IMR-90 (cell line): Measurements from ENCODE around the gene SLC22A6. TPM values are rescaled to one million over a fixed set of nuclear protein-coding genes. Genes with fewer than 3 reads are reported as not detected.

Experiments used
- ATAC-seq: fragments of 200-7000 bp; cut with Tn5 transposase; 2 replicates; pipeline ENCODE4 v1.9.1; 2020; ENCODE audit warnings: low read depth, mild to moderate bottlenecking, moderate library complexity
- BruUV-seq: library from RNA; stranded (reverse); fragments of 400-500 nt; replicated peaks from 2 replicates; lab custom pipeline; 2021; lab: Mats Ljungman, UMichigan
- CTCF ChIA-PET: fragments of 300-600 bp; formaldehyde crosslinking; extraction: SDS; loops from one replicate; lab custom pipeline; 2021; ENCODE audit warnings: antibody characterized with exemption; lab: Yijun Ruan, JAX
- POLR2A ChIA-PET: fragments of 300-600 bp; sonication (Branson Sonifier 250); formaldehyde crosslinking; loops from one replicate; lab custom pipeline; 2022; ENCODE audit warnings: antibody characterized with exemption; ENCODE audit not compliant: unreplicated experiment; lab: Charles Lee
- DNase-seq: peaks from one replicate; pipeline ENCODE4 v3.0.0; 2013
- H2AFZ ChIP-seq: replicated peaks from 2 replicates; pipeline ENCODE3; 2013; ENCODE audit warnings: low read length, mild to moderate bottlenecking; ENCODE audit not compliant: poor library complexity
- H2AK5ac ChIP-seq: 2 replicates; pipeline ENCODE4 v1.6.1; 2013; ENCODE audit warnings: low read depth, low read length, inconsistent platforms
- H2AK9ac ChIP-seq: replicated peaks from 2 replicates; pipeline ENCODE3; 2013; ENCODE audit warnings: mild to moderate bottlenecking, low read depth, low read length, moderate library complexity; ENCODE audit not compliant: poor library complexity
- H2BK120ac ChIP-seq: 2 replicates; pipeline ENCODE4 v1.6.1; 2013; ENCODE audit warnings: low read depth, low read length, inconsistent platforms
- H2BK15ac ChIP-seq: 3 replicates; pipeline ENCODE4 v1.6.1; 2013; ENCODE audit warnings: low read depth, low read length, inconsistent platforms
- H2BK20ac ChIP-seq: 2 replicates; pipeline ENCODE4 v1.6.1; 2013; ENCODE audit warnings: low read depth, mild to moderate bottlenecking, inconsistent platforms, low read length, moderate library complexity
- H2BK5ac ChIP-seq: 2 replicates; pipeline ENCODE4 v1.6.1; 2013; ENCODE audit warnings: mild to moderate bottlenecking, low read depth, low read length, inconsistent platforms; ENCODE audit not compliant: poor library complexity, severe bottlenecking
- H3K14ac ChIP-seq: replicated peaks from 2 replicates; pipeline ENCODE4 v1.6.1; 2013; ENCODE audit warnings: low read depth, low read length, inconsistent platforms
- H3K18ac ChIP-seq: 2 replicates; pipeline ENCODE4 v1.6.1; 2013; ENCODE audit warnings: low read depth, low read length, control low read depth
- H3K23ac ChIP-seq: 2 replicates; pipeline ENCODE4 v1.6.1; 2013; ENCODE audit warnings: low read depth, low read length, inconsistent platforms
- H3K27ac ChIP-seq: 2 replicates; pipeline ENCODE4 v1.5.1; 2013; ENCODE audit warnings: mild to moderate bottlenecking, control low read depth, low read length; ENCODE audit not compliant: insufficient read depth
- H3K27me3 ChIP-seq: 2 replicates; pipeline ENCODE4 v1.6.1; 2013; ENCODE audit warnings: low read length; ENCODE audit not compliant: control insufficient read depth, insufficient read depth
- H3K36me3 ChIP-seq: 2 replicates; pipeline ENCODE4 v1.6.1; 2013; ENCODE audit warnings: low read length, mixed read lengths; ENCODE audit not compliant: control insufficient read depth, insufficient read depth
- H3K4ac ChIP-seq: 2 replicates; pipeline ENCODE4 v1.6.1; 2013; ENCODE audit warnings: low read depth, low read length, inconsistent platforms
- H3K4me1 ChIP-seq: 2 replicates; pipeline ENCODE4 v1.6.1; 2013; ENCODE audit warnings: low read length, mixed read lengths; ENCODE audit not compliant: control insufficient read depth, insufficient read depth
- H3K4me2 ChIP-seq: 2 replicates; pipeline ENCODE4 v1.6.1; 2013; ENCODE audit warnings: low read depth, mild to moderate bottlenecking, control low read depth, low read length, moderate library complexity
- H3K4me3 ChIP-seq: 2 replicates; pipeline ENCODE4 v1.5.1; 2013; ENCODE audit warnings: low read depth, mild to moderate bottlenecking, control low read depth, low read length, moderate library complexity; ENCODE audit not compliant: insufficient read depth
- H3K56ac ChIP-seq: 2 replicates; pipeline ENCODE4 v1.6.1; 2013; ENCODE audit warnings: low read length, inconsistent platforms; ENCODE audit not compliant: insufficient read depth; ENCODE audit errors: extremely low read depth
- H3K79me1 ChIP-seq, 2 experiments: 2 replicates each; pipeline ENCODE4 v1.6.1; 2013; ENCODE audit warnings: low read length in 2 of 2, inconsistent platforms in 1 of 2, low read depth in 1 of 2
- H3K9ac ChIP-seq: 2 replicates; pipeline ENCODE4 v1.6.1; 2013; ENCODE audit warnings: low read depth, low read length, control low read depth
- H3K9me1 ChIP-seq: 2 replicates; pipeline ENCODE4 v1.6.1; 2013; ENCODE audit warnings: low read length, inconsistent platforms; ENCODE audit not compliant: insufficient read depth
- H3K9me3 ChIP-seq: 2 replicates; pipeline ENCODE4 v1.6.1; 2013; ENCODE audit warnings: low read length; ENCODE audit not compliant: control insufficient read depth, insufficient read depth
- H4K20me1 ChIP-seq: 2 replicates; pipeline ENCODE4 v1.6.1; 2013; ENCODE audit warnings: low read length, inconsistent platforms; ENCODE audit not compliant: insufficient read depth
- H4K5ac ChIP-seq: 2 replicates; pipeline ENCODE4 v1.6.1; 2013; ENCODE audit warnings: mild to moderate bottlenecking, low read depth, low read length, control low read depth
- H4K8ac ChIP-seq, 2 experiments: 2 replicates each; pipeline ENCODE4 v1.6.1; 2013; ENCODE audit warnings: low read depth in 2 of 2, low read length in 2 of 2, control low read depth in 1 of 2, inconsistent platforms in 1 of 2
- H4K91ac ChIP-seq: 2 replicates; pipeline ENCODE4 v1.6.1; 2013; ENCODE audit warnings: low read depth, low read length, inconsistent platforms; ENCODE audit not compliant: insufficient read depth
- BHLHE40 ChIP-seq: fragments of 150-350 bp; IDR thresholded peaks from 2 replicates; pipeline ENCODE4 v1.6.1; 2016; ENCODE audit warnings: mild to moderate bottlenecking, low read depth, low read length
- CEBPB ChIP-seq: IDR thresholded peaks from 2 replicates; pipeline ENCODE4 v1.6.1; 2012; ENCODE audit warnings: low read depth, low read length, improper control_type of control experiment
- CHD1 ChIP-seq: IDR thresholded peaks from 2 replicates; pipeline ENCODE4 v1.6.1; 2012; ENCODE audit warnings: low read depth, low read length, improper control_type of control experiment
- CTCF ChIP-seq: conservative IDR thresholded peaks from 2 replicates; pipeline ENCODE4 v1.5.1; 2012; ENCODE audit warnings: mild to moderate bottlenecking, low read depth, low read length, improper control_type of control experiment
- ELK1 ChIP-seq: fragments of 150-350 bp; IDR thresholded peaks from 2 replicates; pipeline ENCODE4 v1.6.1; 2016; ENCODE audit warnings: low read depth, mild to moderate bottlenecking, low read length, moderate library complexity, borderline replicate concordance
- FOS ChIP-seq: fragments of 150-350 bp; IDR thresholded peaks from 2 replicates; pipeline ENCODE4 v1.6.1; 2016; ENCODE audit warnings: low read depth, low read length
- MAFK ChIP-seq: IDR thresholded peaks from 2 replicates; pipeline ENCODE4 v1.6.1; 2012; ENCODE audit warnings: low read depth, low read length, improper control_type of control experiment
- MAZ ChIP-seq: IDR thresholded peaks from 2 replicates; pipeline ENCODE4 v1.6.1; 2012; ENCODE audit warnings: low read depth, mild to moderate bottlenecking, low read length, improper control_type of control experiment, moderate library complexity, borderline replicate concordance
- MXI1 ChIP-seq: IDR thresholded peaks from 2 replicates; pipeline ENCODE4 v1.6.1; 2012; ENCODE audit warnings: low read depth, mild to moderate bottlenecking, low read length, moderate library complexity, borderline replicate concordance
- NFE2L2 ChIP-seq: fragments of 150-350 bp; IDR thresholded peaks from 2 replicates; pipeline ENCODE4 v1.6.1; 2016; ENCODE audit warnings: low read depth, mild to moderate bottlenecking, low read length
- POLR2A ChIP-seq: IDR thresholded peaks from 2 replicates; pipeline ENCODE4 v1.6.1; 2012; ENCODE audit warnings: mild to moderate bottlenecking, low read depth, low read length
- RAD21 ChIP-seq: IDR thresholded peaks from 2 replicates; pipeline ENCODE4 v1.6.1; 2012; ENCODE audit warnings: low read length, improper control_type of control experiment
- RCOR1 ChIP-seq: IDR thresholded peaks from 2 replicates; pipeline ENCODE4 v1.6.1; 2012; ENCODE audit warnings: mild to moderate bottlenecking, low read length, improper control_type of control experiment; ENCODE audit not compliant: insufficient replicate concordance
- RFX5 ChIP-seq: IDR thresholded peaks from 2 replicates; pipeline ENCODE4 v1.8.0; 2012; ENCODE audit warnings: low read depth, mild to moderate bottlenecking, low read length, moderate library complexity
- SMC3 ChIP-seq: fragments of 150-350 bp; IDR thresholded peaks from 2 replicates; pipeline ENCODE4 v1.6.1; 2016; ENCODE audit warnings: low read depth, mild to moderate bottlenecking, antibody characterized with exemption, low read length, moderate library complexity
- USF2 ChIP-seq: fragments of 150-350 bp; IDR thresholded peaks from 2 replicates; pipeline ENCODE4 v1.6.1; 2017; ENCODE audit warnings: mild to moderate bottlenecking, antibody characterized with exemption, low read length, low read depth
- WGBS, 2 experiments: methylation state at CpG; one replicate each; pipeline versions ENCODE4 v1.1.5 to v1.1.7; 2013; ENCODE audit warnings: missing lambda C conversion rate in 2 of 2; ENCODE audit not compliant: insufficient read length in 1 of 2; ENCODE audit errors: extremely low coverage in 2 of 2; 5-methylcytosine and 5-hydroxymethylcytosine counted together
- dilution Hi-C: fragments of 300-500 bp; cut with HindIII; formaldehyde crosslinking; loops from one replicate; pipeline ENCODE4 v1.14.3; 2018; ENCODE audit warnings: low sequenced_read_pairs; ENCODE audit not compliant: unreplicated experiment
- in situ Hi-C: fragments of 300-500 bp; cut with MboI; formaldehyde crosslinking; loops from 3 replicates; pipeline ENCODE4 v1.14.3; 2019; ENCODE audit warnings: low sequenced_read_pairs, inconsistent platforms, mixed read lengths
- intact Hi-C: fragments of 100-400 bp; cut with micrococcal nuclease; formaldehyde crosslinking; loops from 2 replicates; pipeline ENCODE4 v1.10.0; 2022
- polyA plus RNA-seq, 3 experiments: library from polyadenylated mRNA; depleted of rRNA; stranded (reverse); fragments of >200 nt; gene quantifications; 2 replicates each; pipeline ENCODE4 v1.2.3, GENCODE V29; 2012; ENCODE audit warnings: low replicate concordance in 1 of 3
- total RNA-seq: library from RNA; depleted of rRNA; stranded (reverse); fragments of >200 nt; gene quantifications from 2 replicates; pipeline ENCODE4 v1.2.3, GENCODE V29; 2012

The SLC22A6 gene
- total and polyA plus RNA-seq, 2 of the 4 experiments (the other 2 are of a cell fraction): not detected

GRCh38 chr11:62985041-62985750 lies 429 bp upstream of the SLC22A6 start:
- TF ChIP-seq ELK1 (no peak), MXI1 (no peak), USF2 (no peak), FOS (no peak), NFE2L2 (no peak), CTCF (no peak), RCOR1 (no peak), SMC3 (no peak), POLR2A (no peak), MAFK (no peak), BHLHE40 (no peak), RFX5 (no peak), MAZ (no peak), RAD21 (no peak), CEBPB (no peak), CHD1 (no peak)
- H3K4me2 ChIP-seq: no peak overlapping the region
- BruUV-seq: no TSS peak
- ChIA-PET POLR2A (no interaction called here), CTCF (interaction anchor here (0.7 kb wide), 1 partner anchor 10 kb away, joined by 3 read pairs; no protein-coding TSS in a partner anchor)
- no peaks in the 10 kb centered on the region for H3K9me1 ChIP-seq
- H3K14ac ChIP-seq: no peak overlapping the region
- no peaks in the 10 kb centered on the region for H4K20me1 ChIP-seq
- H2BK5ac ChIP-seq: no peak overlapping the region
- intact Hi-C loops (no loop called here), in situ Hi-C loops (no loop called here), dilution Hi-C loops (no loop called here)
- no peak overlapping the region for H4K5ac ChIP-seq
- no peak overlapping the region for H2BK20ac ChIP-seq
- H3K56ac ChIP-seq: no peak overlapping the region
- no peak overlapping the region for H3K4me3 ChIP-seq
- H2AFZ ChIP-seq: no peak overlapping the region
- H3K9me3 ChIP-seq: no peaks in the 10 kb centered on the region
- H3K9ac ChIP-seq: no peak overlapping the region
- no peak overlapping the region for H2BK120ac ChIP-seq
- 50% methylated on average over 1 of the region's 3 CpGs; no CpG with 5 or more reads in 1 of the 2 experiments for WGBS, 2 experiments
- no peak overlapping the region for H3K27ac ChIP-seq
- no peak overlapping the region for H4K91ac ChIP-seq
- no peak overlapping the region for H2AK5ac ChIP-seq
- no peak overlapping the region for H3K23ac ChIP-seq
- H4K8ac ChIP-seq: no peak overlapping the region
- ATAC-seq: no peak
- no peaks in the 10 kb centered on the region for H3K36me3 ChIP-seq
- H2BK15ac ChIP-seq: no peak overlapping the region
- no peak overlapping the region for H2AK9ac ChIP-seq
- peaks cover 4% of the 10 kb centered on the region for H3K27me3 ChIP-seq
- H3K79me1 ChIP-seq: no peaks in the 10 kb centered on the region
- H3K4ac ChIP-seq: no peak overlapping the region
- no peaks in the 10 kb centered on the region for H3K4me1 ChIP-seq
- DNase-seq: no peak
- H3K18ac ChIP-seq: no peak overlapping the region
